GM12878 (cell line): ENCODE results near the gene KIF2A. TPM values are rescaled to one million over a fixed set of nuclear protein-coding genes. Genes with fewer than 3 reads are reported as not detected.

Experiments used
- ATAC-seq: fragments of 200-7000 bp; cut with Tn5 transposase; 3 replicates; pipeline ENCODE4 v1.9.1; 2020; ENCODE audit warnings: mild to moderate bottlenecking, moderate library complexity
- BruUV-seq: library from RNA; stranded (reverse); fragments of 400-500 nt; replicated peaks from 2 replicates; lab custom pipeline; 2021; lab: Mats Ljungman, UMichigan
- CTCF ChIA-PET: fragments of 300-600 bp; sonication (Branson Sonifier 250); formaldehyde crosslinking; extraction: SDS; loops from one replicate; lab custom pipeline; 2021; ENCODE audit warnings: inconsistent platforms; lab: Yijun Ruan, JAX
- POLR2A ChIA-PET: fragments of 350-600 bp; formaldehyde crosslinking; extraction: SDS; loops from one replicate; lab custom pipeline; 2021; ENCODE audit warnings: inconsistent platforms; lab: Charles Lee
- RAD21 ChIA-PET: fragments of 300-600 bp; sonication (Branson Sonifier 250); formaldehyde crosslinking; loops from one replicate; lab custom pipeline; 2023; ENCODE audit warnings: antibody characterized with exemption; ENCODE audit not compliant: unreplicated experiment; lab: Charles Lee
- SMC1A ChIA-PET: fragments of 300-600 bp; sonication (Branson Sonifier 250); formaldehyde crosslinking; loops from one replicate; lab custom pipeline; 2023; ENCODE audit not compliant: unreplicated experiment, uncharacterized antibody; lab: Charles Lee
- DNase-seq: peaks from one replicate; pipeline ENCODE4 v3.0.0-alpha.2; 2011; ENCODE audit warnings: low read depth, low spot score
- FAIRE-seq: peaks from 3 replicates; lab custom pipeline; 2011; peaks lifted over from hg19 to GRCh38; lab: Jason Lieb, UNC
- H2AFZ ChIP-seq: 2 replicates; pipeline ENCODE4 v1.6.0; 2011; ENCODE audit warnings: low read depth, low read length, control low read depth; ENCODE audit not compliant: control insufficient read depth
- H3K27ac ChIP-seq: 2 replicates; pipeline ENCODE4 v1.5.1; 2011; ENCODE audit warnings: control low read depth; ENCODE audit not compliant: control insufficient read depth, insufficient read depth
- H3K27me3 ChIP-seq, 2 experiments: replicated peaks in 1 of 2; 2 replicates each; pipeline versions ENCODE4 v1.6.0 to v1.6.1; 2011; ENCODE audit warnings: low read length in 1 of 2; ENCODE audit not compliant: control insufficient read depth in 2 of 2, insufficient read depth in 2 of 2
- H3K36me3 ChIP-seq, 2 experiments: 2 replicates each; pipeline ENCODE4 v1.5.1; 2011; ENCODE audit warnings: low read length in 1 of 2; ENCODE audit not compliant: control insufficient read depth in 2 of 2, insufficient read depth in 2 of 2
- H3K4me1 ChIP-seq: 2 replicates; pipeline ENCODE4 v1.6.1; 2011; ENCODE audit warnings: mild to moderate bottlenecking, low read length, moderate library complexity, mixed read lengths; ENCODE audit not compliant: control insufficient read depth, insufficient read depth
- H3K4me2 ChIP-seq: 2 replicates; pipeline ENCODE4 v1.6.0; 2011; ENCODE audit warnings: control low read depth; ENCODE audit not compliant: control insufficient read depth, insufficient read depth
- H3K4me3 ChIP-seq: fragments of 200-600 bp; sonication (generic); 2 replicates; pipeline ENCODE4 v1.5.1; 2016
- H3K79me2 ChIP-seq: 2 replicates; pipeline ENCODE4 v1.6.0; 2011; ENCODE audit warnings: low read length; ENCODE audit not compliant: control insufficient read depth, insufficient read depth
- H3K9ac ChIP-seq: 2 replicates; pipeline ENCODE4 v1.8.0; 2011; ENCODE audit warnings: low read length, control low read depth, mixed read lengths; ENCODE audit not compliant: control insufficient read depth, insufficient read depth
- H3K9me3 ChIP-seq: replicated peaks from 3 replicates; pipeline ENCODE4 v1.5.1; 2011; ENCODE audit warnings: mild to moderate bottlenecking, low read length; ENCODE audit not compliant: control insufficient read depth, insufficient read depth
- H4K20me1 ChIP-seq: 2 replicates; pipeline ENCODE4 v1.6.0; 2011; ENCODE audit not compliant: control insufficient read depth, insufficient read depth
- E2F8 ChIP-seq: fragments of 450-650 bp; IDR thresholded peaks from 2 replicates; pipeline ENCODE4 v1.6.1; 2018; ENCODE audit warnings: mild to moderate bottlenecking, low read depth, moderate library complexity; ENCODE audit not compliant: partially characterized antibody
- EED ChIP-seq: sonication (generic); IDR thresholded peaks from 2 replicates; pipeline ENCODE4 v1.6.1; 2016; ENCODE audit warnings: antibody characterized with exemption, low read depth
- FOS ChIP-seq: IDR thresholded peaks from 3 replicates; pipeline ENCODE4 v1.6.1; 2011; ENCODE audit warnings: borderline replicate concordance; ENCODE audit not compliant: insufficient read length; ENCODE audit errors: extremely low read depth
- FOXM1 ChIP-seq: IDR thresholded peaks from 2 replicates; pipeline ENCODE4 v1.6.1; 2012; ENCODE audit warnings: low read depth, mild to moderate bottlenecking, inconsistent platforms, low read length, moderate library complexity
- LARP7 ChIP-seq: fragments of 450-650 bp; IDR thresholded peaks from 2 replicates; pipeline ENCODE4 v1.6.1; 2017; ENCODE audit warnings: mild to moderate bottlenecking
- MTA2 ChIP-seq: fragments of 450-650 bp; IDR thresholded peaks from 2 replicates; pipeline ENCODE4 v1.6.1; 2016; ENCODE audit warnings: low read depth, mild to moderate bottlenecking, moderate library complexity
- NR2C2 ChIP-seq: IDR thresholded peaks from 2 replicates; pipeline ENCODE4 v1.6.1; 2011; ENCODE audit warnings: borderline replicate concordance, low read depth; ENCODE audit not compliant: control insufficient read depth, insufficient read length
- PKNOX1 ChIP-seq: fragments of 450-650 bp; IDR thresholded peaks from 2 replicates; pipeline ENCODE4 v1.6.1; 2016; ENCODE audit warnings: mild to moderate bottlenecking
- RELB ChIP-seq: fragments of 450-650 bp; IDR thresholded peaks from 2 replicates; pipeline ENCODE4 v1.6.1; 2017; ENCODE audit warnings: low read depth, mild to moderate bottlenecking, moderate library complexity
- SPI1 ChIP-seq: IDR thresholded peaks from 2 replicates; pipeline ENCODE4 v1.6.1; 2011; ENCODE audit warnings: low read depth, mild to moderate bottlenecking, low read length, moderate library complexity, borderline replicate concordance; ENCODE audit not compliant: insufficient read depth
- ZNF592 ChIP-seq: fragments of 450-650 bp; IDR thresholded peaks from 2 replicates; pipeline ENCODE4 v1.6.1; 2017; ENCODE audit warnings: mild to moderate bottlenecking, moderate library complexity
- WGBS: methylation state at CpG from one replicate; pipeline ENCODE4 v1.1.6; 2016; ENCODE audit warnings: low lambda C conversion rate; ENCODE audit not compliant: insufficient replicate concordance, insufficient coverage; ENCODE audit errors: missing lambda C conversion rate; 5-methylcytosine and 5-hydroxymethylcytosine counted together
- in situ Hi-C: fragments of 300-500 bp; cut with MboI; formaldehyde crosslinking; loops from 9 replicates; pipeline ENCODE4 v1.14.3; 2018; ENCODE audit warnings: mixed read lengths
- intact Hi-C: fragments of 100-400 bp; cut with micrococcal nuclease; formaldehyde crosslinking; loops from one replicate; pipeline ENCODE4 v1.14.2; 2022; ENCODE audit not compliant: unreplicated experiment
- polyA plus RNA-seq, 11 experiments: library from polyadenylated mRNA; depleted of rRNA in 4 of 11; unstranded in 6 of 11; stranded (reverse) in 5 of 11; fragments of >200 nt; fragmentation: Nextera tagmentation in 4 of 11; fragmentation: Illumina TruSeq in 1 of 11; extraction: Ambion mirVana in 4 of 11; extraction: Trizol in 1 of 11; gene quantifications; 1 replicate in 1 of 11; 2 replicates in 10 of 11; pipeline versions ENCODE4 v1.2.1 to v1.2.3, GENCODE V29; 2011 to 2016; ENCODE audit warnings: inconsistent platforms in 2 of 11, missing spikeins in 2 of 11, low read depth in 1 of 11
- total RNA-seq, 4 experiments: library from RNA; depleted of rRNA in 3 of 4; stranded (reverse); fragments of >200 nt in 3 of 4; fragmentation: Illumina TruSeq in 1 of 4; extraction: Trizol in 1 of 4; gene quantifications; 2 replicates each; pipeline versions ENCODE4 v1.2.1 to v1.2.3, GENCODE V29; 2013 to 2021

Gene KIF2A
- total and polyA plus RNA-seq, 10 of the 15 experiments (the other 5 are each of a cell fraction or from before 2014, with no cell fraction given): 35.9 to 124 (median 80.1) TPM

GRCh38 chr5:62412549-62413329, 106.7 kb downstream of the KIF2A start, which contains the start of gene IPO11 (continued):
- TF ChIP-seq ZNF592: no peak
- no peak for TF ChIP-seq NR2C2
- TF ChIP-seq RELB: peak; percentile 99

GRCh38 chr5:62413711-62414110, 107.7 kb downstream of the KIF2A start:
- Histone ChIP-seq H3K27ac (no peak overlapping the region), H3K27me3 (no peaks in the 10 kb centered on the region), H3K4me3 (peak overlapping the region; percentile 80), H3K4me2 (peak overlapping the region; percentile 85), H3K9ac (no peak overlapping the region), H3K9me3 (no peaks in the 10 kb centered on the region), H3K36me3 (no peaks in the 10 kb centered on the region; a peak in 1 of 4 replicates), H3K4me1 (peaks cover 4% of the 10 kb centered on the region; the same call in 1 of the 2 replicates), H4K20me1 (no peaks in the 10 kb centered on the region), H3K79me2 (peaks cover 32% of the 10 kb centered on the region), H2AFZ (no peak overlapping the region)
- 62% methylated on average over 3 of the region's 3 CpGs for WGBS
- RAD21 ChIA-PET: interaction anchor here (1.1 to 2.6 kb wide), 2 partner anchors 8 to 11 kb away, joined by 3 to 41 read pairs; partner anchors contain the start of gene DIMT1
- in situ Hi-C loops: no loop called here
- POLR2A ChIA-PET: interaction anchor here (1.8 to 3.1 kb wide), 2 partner anchors 8 to 10 kb away, joined by 5 to 56 read pairs; partner anchors contain the start of gene DIMT1
- CTCF ChIA-PET: interaction anchor here (0.8 to 2.8 kb wide), 5 partner anchors 11 to 189 kb away, joined by 3 to 36 read pairs (median 4); partner anchors contain the start of gene DIMT1
- ATAC-seq (no peak), FAIRE-seq (no peak), DNase-seq (no peak)
- intact Hi-C loops: no loop called here
- BruUV-seq: no TSS peak
- SMC1A ChIA-PET: interaction anchor here (0.7 to 4.6 kb wide), 4 partner anchors 11 to 432 kb away, joined by 3 to 47 read pairs (median 6); partner anchors contain the start of gene DIMT1
- TF ChIP-seq FOXM1: no peak
- no peak for TF ChIP-seq MTA2
- TF ChIP-seq EED: no peak
- no peak for TF ChIP-seq SPI1
- TF ChIP-seq FOS: no peak
- TF ChIP-seq PKNOX1: no peak
- no peak for TF ChIP-seq E2F8
- no peak for TF ChIP-seq LARP7
